ENCODE data around the gene ZSCAN22. TPM values are rescaled to one million over a fixed set of nuclear protein-coding genes. Genes with fewer than 3 reads are reported as not detected.
A peak's percentile ranks its signal among the peaks of the same experiment; 100 is the strongest.

ZSCAN22 gene
- total and polyA plus RNA-seq, 2 of the 4 experiments (the other 2 are of a cell fraction), result 2.2 to 2.5 TPM

DNA sequence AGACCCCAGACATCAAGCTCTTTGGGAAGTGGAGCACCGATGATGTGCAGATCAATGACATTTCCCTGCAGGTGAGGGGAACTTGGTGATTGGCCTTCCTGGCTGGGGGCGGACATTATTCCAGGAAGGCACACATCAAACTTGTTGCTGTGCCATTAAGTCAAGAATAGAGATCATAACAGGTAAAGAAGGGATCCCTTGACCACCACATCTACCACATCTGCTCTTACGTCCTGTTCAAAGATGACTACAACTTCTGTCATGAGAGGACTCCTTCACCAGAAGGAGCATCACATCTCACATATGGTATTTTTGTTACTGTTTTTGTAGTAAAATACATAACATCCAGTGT, 61.4 kb downstream of the ZSCAN22 start:
- Histone ChIP-seq H3K4ac (ENCODE audit: low read depth, low read length) (no peak overlapping the region), H3K4me1 (ENCODE audit: control insufficient read depth, insufficient read depth, low read length) (peaks cover 9% of the 10 kb centered on the region), H3K9ac (ENCODE audit: low read depth, low read length) (peak overlapping the region; percentile 93; the same call in 1 of the 2 replicates), H3K23ac (ENCODE audit: low read depth, low read length) (no peak overlapping the region), H3K79me1 (ENCODE audit: low read depth in 1 of 2, low read length in 2 of 2) (peaks cover 19 to 58% of the 10 kb centered on the region in 2 experiments), H2BK15ac (ENCODE audit: low read depth, low read length) (no peak overlapping the region), H2AK5ac (ENCODE audit: low read depth, low read length) (no peak overlapping the region), H3K36me3 (ENCODE audit: control insufficient read depth, insufficient read depth, low read length) (peaks cover 11% of the 10 kb centered on the region), H3K14ac (replicated peaks; ENCODE audit: low read depth, low read length) (no peak overlapping the region), H3K9me3 (ENCODE audit: control insufficient read depth, insufficient read depth, low read length) (no peaks in the 10 kb centered on the region), H2BK5ac (ENCODE audit: low read depth, low read length, poor library complexity, severe bottlenecking) (no peak overlapping the region), H2AK9ac (replicated peaks; ENCODE audit: low read depth, low read length, poor library complexity) (peak overlapping the region; percentile 62), H3K27ac (ENCODE audit: insufficient read depth, low read length) (no peak overlapping the region), H3K27me3 (ENCODE audit: control insufficient read depth, insufficient read depth, low read length) (no peaks in the 10 kb centered on the region), H2AFZ (replicated peaks; ENCODE audit: low read length, poor library complexity) (no peak overlapping the region), H2BK120ac (ENCODE audit: low read depth, low read length) (no peak overlapping the region), H2BK20ac (ENCODE audit: low read depth, low read length) (no peak overlapping the region), H3K56ac (ENCODE audit: extremely low read depth, insufficient read depth, low read length) (no peak overlapping the region), H3K4me3 (ENCODE audit: insufficient read depth, low read depth, low read length) (peak overlapping the region; percentile 61), H3K9me1 (ENCODE audit: insufficient read depth, low read length) (peaks cover 21% of the 10 kb centered on the region), H4K91ac (ENCODE audit: insufficient read depth, low read depth, low read length) (no peak overlapping the region), H4K5ac (ENCODE audit: low read depth, low read length) (no peak overlapping the region), H4K8ac (ENCODE audit: low read depth in 2 of 2, low read length in 2 of 2) (no peak overlapping the region), H4K20me1 (ENCODE audit: insufficient read depth, low read length) (peaks cover 42% of the 10 kb centered on the region), H3K4me2 (ENCODE audit: low read depth, low read length) (peak overlapping the region; percentile 97), H3K18ac (ENCODE audit: low read depth, low read length) (no peak overlapping the region)
- no TSS peak for BruUV-seq (replicated peaks)
- ChIA-PET POLR2A (ENCODE audit: unreplicated experiment) (no interaction called here), CTCF (no interaction called here)
- whole genome bisulfite sequencing, 2 experiments (ENCODE audit: extremely low coverage in 2 of 2, insufficient read length in 1 of 2), result no CpG with 5 or more reads among the region's 3 CpGs
- in situ Hi-C loops (cut with MboI; ENCODE audit: low sequenced_read_pairs), result no loop called here
- TF ChIP-seq MAZ (IDR thresholded peaks at IDR 0.05; ENCODE audit: borderline replicate concordance, low read depth, low read length), result no peak
- no peak for TF ChIP-seq RAD21 (IDR thresholded peaks at IDR 0.05; ENCODE audit: low read length)
- TF ChIP-seq, protein P1, sequence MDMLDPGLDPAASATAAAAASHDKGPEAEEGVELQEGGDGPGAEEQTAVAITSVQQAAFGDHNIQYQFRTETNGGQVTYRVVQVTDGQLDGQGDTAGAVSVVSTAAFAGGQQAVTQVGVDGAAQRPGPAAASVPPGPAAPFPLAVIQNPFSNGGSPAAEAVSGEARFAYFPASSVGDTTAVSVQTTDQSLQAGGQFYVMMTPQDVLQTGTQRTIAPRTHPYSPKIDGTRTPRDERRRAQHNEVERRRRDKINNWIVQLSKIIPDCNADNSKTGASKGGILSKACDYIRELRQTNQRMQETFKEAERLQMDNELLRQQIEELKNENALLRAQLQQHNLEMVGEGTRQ (IDR thresholded peaks at IDR 0.05; ENCODE audit: low read depth, low read length), result no peak
- no peak for TF ChIP-seq NFE2L2 (IDR thresholded peaks at IDR 0.05; ENCODE audit: low read depth, low read length)
- TF ChIP-seq RCOR1 (IDR thresholded peaks at IDR 0.05; ENCODE audit: insufficient replicate concordance, low read length), result no peak
- TF ChIP-seq MXI1 (IDR thresholded peaks at IDR 0.05; ENCODE audit: borderline replicate concordance, low read depth, low read length), result no peak
- TF ChIP-seq BHLHE40 (IDR thresholded peaks at IDR 0.05; ENCODE audit: low read depth, low read length), result no peak
- no peak for TF ChIP-seq CHD1 (IDR thresholded peaks at IDR 0.05; ENCODE audit: low read depth, low read length)
- TF ChIP-seq RFX5 (IDR thresholded peaks at IDR 0.05; ENCODE audit: low read depth, low read length), result no peak
- no peak for TF ChIP-seq MAFK (IDR thresholded peaks at IDR 0.05; ENCODE audit: low read depth, low read length)
- TF ChIP-seq POLR2A (IDR thresholded peaks at IDR 0.05; ENCODE audit: low read depth, low read length), result no peak
- dilution Hi-C loops (cut with HindIII; ENCODE audit: low sequenced_read_pairs, unreplicated experiment), result no loop called here
- DNase-seq (no peak), ATAC-seq (ENCODE audit: low read depth) (no peak)
- intact Hi-C loops (cut with micrococcal nuclease), result no loop called here

Small RNA genes lying within 50 kb of the gene (microRNA-seq; reads per million reads assigned to microRNA genes)
- gene MIR4754 (ENCODE audit: insufficient read depth in 1 of 2, insufficient read length in 1 of 2, unreplicated experiment in 1 of 2) (0 to 1.0 reads per million in 2 experiments), gene MIR6806 (ENCODE audit: insufficient read depth in 1 of 2, insufficient read length in 1 of 2, unreplicated experiment in 1 of 2) (0 to 2.1 reads per million in 2 experiments), gene RNA5SP473 (ENCODE audit: insufficient read depth, insufficient read length) (not detected)

Small RNA genes lying within 50 kb of the gene (small RNA-seq; reads per million reads assigned to genes)
- 0 to 0.68 (median 0) reads per million in 5 experiments for gene MIR4754
- gene MIR6806, result 0 reads per million in 5 experiments
- gene RNA5SP473, result 0 to 14.5 (median 2.0) reads per million in 5 experiments

Other genes with a start within 250 kb of the ZSCAN22 start
- 3.0 and 3.6 TPM in 2 replicates for gene ZSCAN18, start 228.8 kb upstream of the ZSCAN22 start, total RNA-seq (2012; rRNA removed)
- 8.2 and 11.1 TPM in 2 replicates for gene ZSCAN18, start 228.8 kb upstream of the ZSCAN22 start, polyA plus RNA-seq (2012; rRNA removed)
- gene ZNF329, start 176.2 kb upstream of the ZSCAN22 start, total RNA-seq (2012; rRNA removed), result 15.3 and 16.8 TPM in 2 replicates
- 3.3 and 4.7 TPM in 2 replicates for gene ZNF329, start 176.2 kb upstream of the ZSCAN22 start, polyA plus RNA-seq (2012; rRNA removed)
- gene ZNF274, start 143.9 kb upstream of the ZSCAN22 start, total RNA-seq (2012; rRNA removed), result 12.5 and 15.2 TPM in 2 replicates
- gene ZNF274, start 143.9 kb upstream of the ZSCAN22 start, polyA plus RNA-seq (2012; rRNA removed), result 11.0 and 12.1 TPM in 2 replicates
- gene ZNF544, start 98.1 kb upstream of the ZSCAN22 start, total RNA-seq (2012; rRNA removed), result 35.3 and 45.9 TPM in 2 replicates
- gene ZNF544, start 98.1 kb upstream of the ZSCAN22 start, polyA plus RNA-seq (2012; rRNA removed), result 14.4 and 19.3 TPM in 2 replicates
- gene ZNF8, start 48.0 kb upstream of the ZSCAN22 start, total RNA-seq (2012; rRNA removed), result 3.9 and 4.4 TPM in 2 replicates
- 1.5 and 2.1 TPM in 2 replicates for gene ZNF8, start 48.0 kb upstream of the ZSCAN22 start, polyA plus RNA-seq (2012; rRNA removed)
- 30.8 and 33.0 TPM in 2 replicates for gene ERVK3-1, start 21.6 kb upstream of the ZSCAN22 start, total RNA-seq (2012; rRNA removed)
- gene ERVK3-1, start 21.6 kb upstream of the ZSCAN22 start, polyA plus RNA-seq (2012; rRNA removed), result 34.9 and 39.3 TPM in 2 replicates
- gene A1BG, start 26.5 kb downstream of the ZSCAN22 start, total RNA-seq (2012; rRNA removed), result 4.5 and 6.4 TPM in 2 replicates
- 54.5 and 65.7 TPM in 2 replicates for gene A1BG, start 26.5 kb downstream of the ZSCAN22 start, polyA plus RNA-seq (2012; rRNA removed)
- 0.18 and 0.56 TPM in 2 replicates for gene ZNF497, start 35.8 kb downstream of the ZSCAN22 start, total RNA-seq (2012; rRNA removed)
- gene ZNF497, start 35.8 kb downstream of the ZSCAN22 start, polyA plus RNA-seq (2012; rRNA removed), result 0.24 and 0.27 TPM in 2 replicates
- 0.54 and 0.56 TPM in 2 replicates for gene ZNF837, start 54.0 kb downstream of the ZSCAN22 start, total RNA-seq (2012; rRNA removed)
- gene ZNF837, start 54.0 kb downstream of the ZSCAN22 start, polyA plus RNA-seq (2012; rRNA removed), result 1.2 and 1.9 TPM in 2 replicates
- gene RPS5, start 60.3 kb downstream of the ZSCAN22 start, total RNA-seq (2012; rRNA removed), result 3,811 and 5,858 TPM in 2 replicates
- 3,265 and 3,617 TPM in 2 replicates for gene RPS5, start 60.3 kb downstream of the ZSCAN22 start, polyA plus RNA-seq (2012; rRNA removed)
- not detected in 2 replicates for gene RNF225, start 68.7 kb downstream of the ZSCAN22 start, total RNA-seq (2012; rRNA removed)
- 0.10 TPM in 1 of 2 replicates, not detected in the other for gene RNF225, start 68.7 kb downstream of the ZSCAN22 start, polyA plus RNA-seq (2012; rRNA removed)
- 12.8 and 15.4 TPM in 2 replicates for gene ZNF584, start 81.7 kb downstream of the ZSCAN22 start, total RNA-seq (2012; rRNA removed)
- 11.6 and 12.4 TPM in 2 replicates for gene ZNF584, start 81.7 kb downstream of the ZSCAN22 start, polyA plus RNA-seq (2012; rRNA removed)
- 8.9 and 13.6 TPM in 2 replicates for gene ZNF132, start 113.2 kb downstream of the ZSCAN22 start, total RNA-seq (2012; rRNA removed)
- gene ZNF132, start 113.2 kb downstream of the ZSCAN22 start, polyA plus RNA-seq (2012; rRNA removed), result 1.4 and 2.4 TPM in 2 replicates
- 3.3 and 4.1 TPM in 2 replicates for gene ZNF324B, start 124.6 kb downstream of the ZSCAN22 start, total RNA-seq (2012; rRNA removed)
- gene ZNF324B, start 124.6 kb downstream of the ZSCAN22 start, polyA plus RNA-seq (2012; rRNA removed), result 2.8 and 3.5 TPM in 2 replicates
- 6.6 and 6.9 TPM in 2 replicates for gene ZNF324, start 140.1 kb downstream of the ZSCAN22 start, total RNA-seq (2012; rRNA removed)
- gene ZNF324, start 140.1 kb downstream of the ZSCAN22 start, polyA plus RNA-seq (2012; rRNA removed), result 5.6 and 6.0 TPM in 2 replicates
- 3.9 and 4.8 TPM in 2 replicates for gene ZNF446, start 149.4 kb downstream of the ZSCAN22 start, total RNA-seq (2012; rRNA removed)
- 6.9 and 7.5 TPM in 2 replicates for gene ZNF446, start 149.4 kb downstream of the ZSCAN22 start, polyA plus RNA-seq (2012; rRNA removed)
- 7.5 and 7.7 TPM in 2 replicates for gene SLC27A5, start 185.0 kb downstream of the ZSCAN22 start, total RNA-seq (2012; rRNA removed)
- 11.2 and 13.5 TPM in 2 replicates for gene SLC27A5, start 185.0 kb downstream of the ZSCAN22 start, polyA plus RNA-seq (2012; rRNA removed)
- gene ZBTB45, start 192.8 kb downstream of the ZSCAN22 start, total RNA-seq (2012; rRNA removed), result 1.4 TPM in 2 replicates
- 9.7 and 13.5 TPM in 2 replicates for gene ZBTB45, start 192.8 kb downstream of the ZSCAN22 start, polyA plus RNA-seq (2012; rRNA removed)
- 313 and 349 TPM in 2 replicates for gene TRIM28, start 217.1 kb downstream of the ZSCAN22 start, total RNA-seq (2012; rRNA removed)
- 465 and 964 TPM in 2 replicates for gene TRIM28, start 217.1 kb downstream of the ZSCAN22 start, polyA plus RNA-seq (2012; rRNA removed)
- 105 and 128 TPM in 2 replicates for gene CHMP2A, start 228.1 kb downstream of the ZSCAN22 start, total RNA-seq (2012; rRNA removed)
- 183 and 202 TPM in 2 replicates for gene CHMP2A, start 228.1 kb downstream of the ZSCAN22 start, polyA plus RNA-seq (2012; rRNA removed)
- gene UBE2M, start 231.6 kb downstream of the ZSCAN22 start, total RNA-seq (2012; rRNA removed), result 55.9 and 63.0 TPM in 2 replicates
- gene UBE2M, start 231.6 kb downstream of the ZSCAN22 start, polyA plus RNA-seq (2012; rRNA removed), result 66.6 and 72.5 TPM in 2 replicates
- 3.4 and 3.6 TPM in 2 replicates for gene MZF1, start 246.3 kb downstream of the ZSCAN22 start, total RNA-seq (2012; rRNA removed)
- gene MZF1, start 246.3 kb downstream of the ZSCAN22 start, polyA plus RNA-seq (2012; rRNA removed), result 15.0 and 17.1 TPM in 2 replicates